NCI-H1436 treated with DMSO at 0.1 percent for 48 hours (cell line): ENCODE data around the gene RIMBP3C.
"Not testable (repeated sequence)": the region's sequence is repeated elsewhere in the genome, so short reads cannot be mapped to it uniquely, and the experiment has no call there.

Experiments
- DNase-seq: peaks from one replicate; lab custom pipeline; 2025; lab: John Stamatoyannopoulos, UW

Gene RIMBP3C

GRCh38 chr22:21531525-21531924 lies 19.7 kb downstream of the RIMBP3C start:
- DNase-seq: not testable (repeated sequence)

GRCh38 chr22:21526705-21527500 lies 24.4 kb downstream of the RIMBP3C start:
- not testable (repeated sequence) for DNase-seq

GRCh38 chr22:21516970-21517764 lies 34.1 kb downstream of the RIMBP3C start:
- DNase-seq: not testable (repeated sequence)

- DNase-seq: not testable (repeated sequence)
These were observed 34.7 kb downstream of the RIMBP3C start for GRCh38 chr22:21516522-21516921.

GRCh38 chr22:21515234-21515633 lies 36.0 kb downstream of the RIMBP3C start:
- DNase-seq: not testable (repeated sequence)

GRCh38 chr22:21514117-21514516 lies 37.1 kb downstream of the RIMBP3C start:
- not testable (repeated sequence) for DNase-seq

GRCh38 chr22:21512022-21512421 lies 39.2 kb downstream of the RIMBP3C start:
- not testable (repeated sequence) for DNase-seq

GRCh38 chr22:21510397-21510796 lies 40.9 kb downstream of the RIMBP3C start:
- DNase-seq: not testable (repeated sequence)

- DNase-seq: not testable (repeated sequence)
These were observed 51.4 kb downstream of the RIMBP3C start for GRCh38 chr22:21499623-21500506.

GRCh38 chr22:21498489-21498888 lies 52.8 kb downstream of the RIMBP3C start:
- not testable (repeated sequence) for DNase-seq

GRCh38 chr22:21497984-21498383 lies 53.3 kb downstream of the RIMBP3C start:
- DNase-seq: not testable (repeated sequence)
